ENCODE measurements around the gene LHFPL6.

Gene LHFPL6

DNA sequence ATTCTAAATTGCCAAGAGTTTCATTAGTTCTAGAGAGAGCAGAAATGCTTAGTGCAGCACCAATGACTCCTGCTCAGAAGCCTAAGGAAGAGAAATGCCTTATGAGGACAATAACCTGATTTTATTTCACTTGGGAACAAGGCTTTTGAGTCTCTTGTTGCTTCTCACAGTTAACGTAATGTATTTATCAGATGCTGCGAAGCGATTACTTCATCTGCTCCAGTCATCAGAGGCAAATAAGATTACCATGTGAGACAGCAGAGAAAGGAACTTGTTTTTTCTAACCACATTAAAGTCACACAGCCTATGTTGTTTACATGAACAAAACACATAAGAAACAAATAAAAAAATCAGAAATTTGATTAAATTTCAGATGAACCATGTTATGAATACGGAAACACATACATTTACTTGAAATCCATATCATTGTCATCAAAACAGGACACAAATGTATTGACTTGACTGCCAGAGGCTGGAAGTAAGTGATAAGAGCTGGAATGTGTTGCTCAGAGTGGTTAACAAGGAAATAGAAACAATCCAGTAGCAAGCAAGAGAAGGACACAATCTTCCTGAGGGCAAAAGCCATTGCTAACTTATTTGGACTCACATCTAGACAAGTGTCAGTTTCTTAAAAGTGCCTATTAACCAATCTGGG is 147.3 kb downstream of the LHFPL6 start:
- DNase-seq, result no peak
- Mint-ChIP-seq H3K4me1 (peaks cover 24% of the 10 kb centered on the region), H3K36me3 (ENCODE audit: low read depth) (no peaks in the 10 kb centered on the region), H3K27ac (peak overlapping the region; percentile 38), H3K27me3 (ENCODE audit: low read depth, poor library complexity) (no peaks in the 10 kb centered on the region), H3K4me3 (no peak overlapping the region), H3K9me3 (peaks cover 5% of the 10 kb centered on the region)
- TF ChIP-seq, protein P1, sequence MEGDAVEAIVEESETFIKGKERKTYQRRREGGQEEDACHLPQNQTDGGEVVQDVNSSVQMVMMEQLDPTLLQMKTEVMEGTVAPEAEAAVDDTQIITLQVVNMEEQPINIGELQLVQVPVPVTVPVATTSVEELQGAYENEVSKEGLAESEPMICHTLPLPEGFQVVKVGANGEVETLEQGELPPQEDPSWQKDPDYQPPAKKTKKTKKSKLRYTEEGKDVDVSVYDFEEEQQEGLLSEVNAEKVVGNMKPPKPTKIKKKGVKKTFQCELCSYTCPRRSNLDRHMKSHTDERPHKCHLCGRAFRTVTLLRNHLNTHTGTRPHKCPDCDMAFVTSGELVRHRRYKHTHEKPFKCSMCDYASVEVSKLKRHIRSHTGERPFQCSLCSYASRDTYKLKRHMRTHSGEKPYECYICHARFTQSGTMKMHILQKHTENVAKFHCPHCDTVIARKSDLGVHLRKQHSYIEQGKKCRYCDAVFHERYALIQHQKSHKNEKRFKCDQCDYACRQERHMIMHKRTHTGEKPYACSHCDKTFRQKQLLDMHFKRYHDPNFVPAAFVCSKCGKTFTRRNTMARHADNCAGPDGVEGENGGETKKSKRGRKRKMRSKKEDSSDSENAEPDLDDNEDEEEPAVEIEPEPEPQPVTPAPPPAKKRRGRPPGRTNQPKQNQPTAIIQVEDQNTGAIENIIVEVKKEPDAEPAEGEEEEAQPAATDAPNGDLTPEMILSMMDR (IDR thresholded peaks at IDR 0.05), result no peak

DNA sequence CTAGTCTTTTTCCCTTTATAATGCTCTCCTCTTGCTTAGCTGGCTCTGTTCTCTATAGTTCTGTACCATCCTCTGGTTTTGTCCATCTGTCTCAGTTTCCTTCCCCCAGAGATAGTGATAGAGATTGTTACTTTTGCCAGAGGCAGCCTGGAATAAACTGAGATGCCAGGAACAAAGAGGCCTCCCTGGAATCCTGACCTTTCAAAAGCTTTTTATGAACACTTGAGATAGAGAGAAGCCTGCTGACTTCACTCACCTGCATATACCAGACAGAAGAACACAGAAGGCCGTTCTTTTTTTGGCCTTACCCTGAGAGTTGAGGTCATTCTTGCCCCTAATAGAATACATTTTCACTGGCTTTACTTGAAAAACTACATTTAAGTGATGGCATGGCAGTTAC is 150.2 kb downstream of the LHFPL6 start:
- TF ChIP-seq, protein P1 (IDR thresholded peaks at IDR 0.05), result no peak
- Mint-ChIP-seq H3K4me3 (no peak overlapping the region), H3K4me1 (peaks cover 27% of the 10 kb centered on the region), H3K27ac (no peak overlapping the region), H3K36me3 (ENCODE audit: low read depth) (no peaks in the 10 kb centered on the region), H3K9me3 (peaks cover 5% of the 10 kb centered on the region), H3K27me3 (ENCODE audit: low read depth, poor library complexity) (no peaks in the 10 kb centered on the region)
- no peak for DNase-seq

DNA sequence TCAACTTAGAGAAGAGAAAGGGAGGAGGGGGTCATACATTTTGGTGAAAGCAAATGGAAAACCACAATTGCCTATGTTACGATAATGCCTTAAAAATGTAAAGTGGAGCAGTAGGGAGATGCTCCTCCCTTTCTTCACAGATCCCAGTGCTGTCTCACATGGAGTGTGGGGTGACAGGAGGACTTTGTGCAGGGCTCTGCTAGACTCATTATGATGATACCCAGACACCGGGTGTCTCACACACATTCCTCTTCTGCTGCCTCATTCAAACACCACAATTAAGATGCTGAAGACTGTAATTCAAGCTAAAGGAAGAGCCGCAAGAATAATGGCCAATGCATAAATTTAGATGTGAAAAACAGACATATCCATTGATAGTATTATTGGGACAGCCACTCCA is 150.6 kb downstream of the LHFPL6 start:
- TF ChIP-seq, protein P1 (IDR thresholded peaks at IDR 0.05), result no peak
- Mint-ChIP-seq H3K27ac (no peak overlapping the region), H3K9me3 (peaks cover 5% of the 10 kb centered on the region), H3K27me3 (ENCODE audit: low read depth, poor library complexity) (no peaks in the 10 kb centered on the region), H3K4me3 (no peak overlapping the region), H3K4me1 (peaks cover 27% of the 10 kb centered on the region), H3K36me3 (ENCODE audit: low read depth) (no peaks in the 10 kb centered on the region)
- DNase-seq, result no peak

DNA sequence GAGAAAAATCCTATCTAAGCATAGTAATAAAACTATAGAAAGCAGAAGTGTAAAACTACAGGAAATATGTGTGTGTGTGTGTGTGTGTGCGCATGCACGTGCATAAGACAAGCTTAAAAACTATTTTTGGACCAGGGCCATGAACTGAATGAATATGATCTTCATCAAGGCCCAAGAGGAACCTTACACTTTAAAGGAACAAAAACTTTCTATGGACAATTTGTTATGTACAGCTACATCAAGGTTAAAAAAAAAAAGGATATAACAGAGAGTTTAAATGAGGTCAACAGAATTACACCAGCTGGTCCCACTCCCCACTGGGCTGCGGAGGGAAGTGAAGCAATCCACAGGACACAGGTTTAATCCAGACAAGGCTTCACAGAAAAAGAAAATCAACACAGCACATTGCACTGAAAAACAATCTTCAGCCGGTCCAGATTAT is 151.1 kb downstream of the LHFPL6 start:
- no peaks in the 10 kb centered on the region for H3K9me3 Mint-ChIP-seq
- H3K27me3 Mint-ChIP-seq (ENCODE audit: low read depth, poor library complexity), result no peaks in the 10 kb centered on the region
- H3K4me1 Mint-ChIP-seq, result peaks cover 27% of the 10 kb centered on the region
- no peak overlapping the region for H3K4me3 Mint-ChIP-seq
- DNase-seq, result no peak
- no peak overlapping the region for H3K27ac Mint-ChIP-seq
- H3K36me3 Mint-ChIP-seq (ENCODE audit: low read depth), result no peaks in the 10 kb centered on the region
- TF ChIP-seq, protein P1 (IDR thresholded peaks at IDR 0.05), result no peak

DNA sequence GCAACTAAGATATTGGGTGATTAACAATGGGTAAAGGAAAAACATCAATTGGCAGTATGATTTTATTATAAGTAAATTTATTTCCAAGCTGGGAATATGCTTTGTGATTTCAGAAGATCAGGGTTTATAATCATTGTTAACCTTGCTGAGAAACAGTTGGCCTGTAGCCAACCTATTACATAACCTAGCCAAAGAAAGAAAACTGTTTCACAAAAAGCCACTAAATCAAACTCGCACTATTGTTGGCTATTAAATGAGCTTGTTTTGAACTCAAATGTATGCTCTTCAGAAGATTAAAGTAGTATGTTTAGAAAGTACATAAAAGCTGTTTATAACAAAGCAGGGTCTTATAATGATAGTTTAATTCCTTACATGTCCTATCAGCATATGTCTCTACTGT is 151.7 kb downstream of the LHFPL6 start:
- TF ChIP-seq, protein P1 (IDR thresholded peaks at IDR 0.05), result no peak
- H3K4me3 Mint-ChIP-seq, result no peak overlapping the region
- no peak for DNase-seq
- peaks cover 27% of the 10 kb centered on the region for H3K4me1 Mint-ChIP-seq
- H3K27ac Mint-ChIP-seq, result no peak overlapping the region
- no peaks in the 10 kb centered on the region for H3K27me3 Mint-ChIP-seq (ENCODE audit: low read depth, poor library complexity)
- H3K9me3 Mint-ChIP-seq, result no peaks in the 10 kb centered on the region
- H3K36me3 Mint-ChIP-seq (ENCODE audit: low read depth), result no peaks in the 10 kb centered on the region

DNA sequence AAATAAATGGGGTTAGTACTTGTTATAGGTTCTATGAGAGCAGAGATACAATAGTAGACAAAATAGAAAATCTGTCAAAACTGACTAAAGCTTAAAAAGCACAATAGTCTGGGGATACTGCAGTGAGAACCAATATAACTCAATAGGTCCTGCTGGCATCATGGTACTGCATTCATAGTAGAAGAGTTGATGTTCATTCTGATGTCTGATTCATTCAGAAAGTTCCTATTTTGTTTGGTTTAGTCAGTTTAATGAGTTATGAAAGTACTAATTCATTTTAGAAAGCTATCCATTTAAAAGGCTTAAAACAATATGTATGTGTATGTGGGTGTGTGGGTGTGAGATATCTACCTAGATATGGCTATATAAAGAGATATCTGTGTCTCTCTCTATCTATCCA is 152.8 kb downstream of the LHFPL6 start:
- H3K27ac Mint-ChIP-seq, result no peak overlapping the region
- TF ChIP-seq, protein P1 (IDR thresholded peaks at IDR 0.05), result no peak
- no peaks in the 10 kb centered on the region for H3K9me3 Mint-ChIP-seq
- no peaks in the 10 kb centered on the region for H3K27me3 Mint-ChIP-seq (ENCODE audit: low read depth, poor library complexity)
- no peaks in the 10 kb centered on the region for H3K36me3 Mint-ChIP-seq (ENCODE audit: low read depth)
- no peak for DNase-seq
- no peak overlapping the region for H3K4me3 Mint-ChIP-seq
- peaks cover 27% of the 10 kb centered on the region for H3K4me1 Mint-ChIP-seq
